HG03095 (cell line): ENCODE results near the gene GGA2.
"Not testable (repeated sequence)": the region's sequence is repeated elsewhere in the genome, so short reads cannot be mapped to it uniquely, and the experiment has no call there.

Experiments
- ATAC-seq: cut with Tn5 transposase; IDR thresholded peaks from one replicate; pipeline ENCODE4 v1.9.1; 2021; ENCODE audit warnings: moderate library complexity; ENCODE audit not compliant: unreplicated experiment

GGA2 gene

GRCh38 chr16:23483492-23483891 is 26.8 kb downstream of the GGA2 start:
- not testable (repeated sequence) for ATAC-seq

- no peak for ATAC-seq
Observed at GRCh38 chr16:23482778-23483177, 27.5 kb downstream of the GGA2 start.

GRCh38 chr16:23480257-23480656 is 30.0 kb downstream of the GGA2 start:
- no peak for ATAC-seq

- no peak for ATAC-seq
Observed at GRCh38 chr16:23479138-23479537, 31.2 kb downstream of the GGA2 start.

GRCh38 chr16:23478566-23478965 is 31.7 kb downstream of the GGA2 start:
- no peak for ATAC-seq

- no peak for ATAC-seq
Observed at GRCh38 chr16:23476289-23476688, 34.0 kb downstream of the GGA2 start.

GRCh38 chr16:23469814-23470213 is 40.5 kb downstream of the GGA2 start:
- ATAC-seq: no peak

- ATAC-seq: no peak
Observed at GRCh38 chr16:23466162-23466885, 44.0 kb downstream of the GGA2 start.

GRCh38 chr16:23465179-23465578 is 45.1 kb downstream of the GGA2 start:
- no peak for ATAC-seq

GRCh38 chr16:23464196-23464595 is 46.1 kb downstream of the GGA2 start:
- ATAC-seq: no peak

GRCh38 chr16:23462994-23463393 is 47.3 kb downstream of the GGA2 start:
- ATAC-seq: not testable (repeated sequence)

GRCh38 chr16:23453338-23454052 is 56.8 kb downstream of the GGA2 start:
- no peak for ATAC-seq

- peak; percentile 71 for ATAC-seq
Observed at GRCh38 chr16:23452572-23453337, 57.5 kb downstream of the GGA2 start, which contains the start of gene COG7. Gene COG7, minus strand, starts transcription at chr16:23453189. Its CDS starts 195 bp downstream, at chr16:23452994.

GRCh38 chr16:23452221-23452571 is 58.1 kb downstream of the GGA2 start:
- no peak for ATAC-seq

GRCh38 chr16:23448392-23448791 is 61.9 kb downstream of the GGA2 start:
- ATAC-seq: no peak

GRCh38 chr16:23437542-23437941 is 72.8 kb downstream of the GGA2 start:
- not testable (repeated sequence) for ATAC-seq

GRCh38 chr16:23436951-23437350 is 73.3 kb downstream of the GGA2 start:
- ATAC-seq: no peak

- ATAC-seq: no peak
Observed at GRCh38 chr16:23435500-23435899, 74.8 kb downstream of the GGA2 start.

GRCh38 chr16:23434380-23434779 is 75.9 kb downstream of the GGA2 start:
- ATAC-seq: no peak

GRCh38 chr16:23433261-23433920 is 76.9 kb downstream of the GGA2 start:
- ATAC-seq: no peak
